H9 (cell line): ENCODE results near the gene COL18A1. TPM values are rescaled to one million over a fixed set of nuclear protein-coding genes. Genes with fewer than 3 reads are reported as not detected.
A peak's percentile ranks its signal among the peaks of the same experiment; 100 is the strongest.

Experiments used
- DNase-seq: peaks from one replicate; pipeline ENCODE4 v3.0.0-alpha.2; 2017
- H2AFZ ChIP-seq: one replicate; pipeline ENCODE4 v1.6.1; 2013; ENCODE audit warnings: mild to moderate bottlenecking, low read length, control low read depth, moderate library complexity
- H2AK5ac ChIP-seq: 2 replicates; pipeline ENCODE4 v1.6.1; 2013; ENCODE audit warnings: low read length, control low read depth, mixed read lengths; ENCODE audit not compliant: insufficient read length
- H2BK120ac ChIP-seq: one replicate; pipeline ENCODE4 v1.6.1; 2013; ENCODE audit warnings: low read depth, mild to moderate bottlenecking, low read length, control low read depth, inconsistent platforms; ENCODE audit not compliant: poor library complexity, severe bottlenecking
- H2BK12ac ChIP-seq: 2 replicates; pipeline ENCODE4 v1.6.1; 2013; ENCODE audit warnings: low read length, control low read depth, mixed read lengths, low read depth; ENCODE audit not compliant: insufficient read length
- H2BK15ac ChIP-seq: 2 replicates; pipeline ENCODE4 v1.6.1; 2013; ENCODE audit warnings: low read depth, low read length, control low read depth
- H2BK20ac ChIP-seq: one replicate; pipeline ENCODE4 v1.6.1; 2013; ENCODE audit warnings: low read depth, mild to moderate bottlenecking, low read length, control low read depth, inconsistent platforms; ENCODE audit not compliant: poor library complexity, severe bottlenecking
- H2BK5ac ChIP-seq: 2 replicates; pipeline ENCODE4 v1.6.1; 2013; ENCODE audit warnings: low read length, control low read depth, mixed read lengths; ENCODE audit not compliant: insufficient read length
- H3K14ac ChIP-seq: 2 replicates; pipeline ENCODE4 v1.6.1; 2013; ENCODE audit warnings: low read length, control low read depth; ENCODE audit not compliant: insufficient read depth
- H3K18ac ChIP-seq: 2 replicates; pipeline ENCODE4 v1.6.1; 2013; ENCODE audit warnings: low read depth, mild to moderate bottlenecking, mixed read lengths, low read length, control low read depth; ENCODE audit not compliant: insufficient read length
- H3K23ac ChIP-seq: 2 replicates; pipeline ENCODE4 v1.6.1; 2013; ENCODE audit warnings: low read length, control low read depth, mixed read lengths, low read depth; ENCODE audit not compliant: insufficient read length
- H3K23me2 ChIP-seq: 2 replicates; pipeline ENCODE4 v1.6.1; 2013; ENCODE audit warnings: low read depth, mild to moderate bottlenecking, mixed read lengths, low read length, control low read depth; ENCODE audit not compliant: insufficient read length, poor library complexity, severe bottlenecking
- H3K27ac ChIP-seq: 2 replicates; pipeline ENCODE4 v1.5.1; 2013; ENCODE audit warnings: low read length, control low read depth, mixed read lengths, low read depth; ENCODE audit not compliant: insufficient read length
- H3K27me3 ChIP-seq: 2 replicates; pipeline ENCODE4 v1.6.1; 2013; ENCODE audit warnings: low read length, control low read depth, inconsistent platforms; ENCODE audit not compliant: insufficient read depth
- H3K4ac ChIP-seq: 2 replicates; pipeline ENCODE4 v1.6.1; 2013; ENCODE audit warnings: low read depth, mild to moderate bottlenecking, control low read depth, inconsistent platforms, low read length, moderate library complexity
- H3K4me1 ChIP-seq: 2 replicates; pipeline ENCODE4 v1.6.1; 2013; ENCODE audit warnings: low read length, control low read depth, inconsistent platforms; ENCODE audit not compliant: insufficient read depth
- H3K4me2 ChIP-seq: 2 replicates; pipeline ENCODE4 v1.6.1; 2013; ENCODE audit warnings: low read length, control low read depth, mixed read lengths; ENCODE audit not compliant: insufficient read length, insufficient read depth
- H3K56ac ChIP-seq: 2 replicates; pipeline ENCODE4 v1.6.1; 2013; ENCODE audit warnings: low read depth, mild to moderate bottlenecking, mixed read lengths, low read length, control low read depth; ENCODE audit not compliant: insufficient read length
- H3K79me1 ChIP-seq: 2 replicates; pipeline ENCODE4 v1.6.1; 2013; ENCODE audit warnings: low read depth, mild to moderate bottlenecking, moderate library complexity, low read length, control low read depth, inconsistent platforms; ENCODE audit not compliant: insufficient read depth, poor library complexity, severe bottlenecking
- H3K79me2 ChIP-seq: 2 replicates; pipeline ENCODE4 v1.6.1; 2013; ENCODE audit warnings: low read length, control low read depth, inconsistent platforms; ENCODE audit not compliant: insufficient read depth
- H3K9ac ChIP-seq: 2 replicates; pipeline ENCODE4 v1.6.1; 2013; ENCODE audit warnings: low read length, control low read depth, mixed read lengths; ENCODE audit not compliant: insufficient read length; ENCODE audit errors: extremely low read depth
- H3K9me3 ChIP-seq: one replicate; pipeline ENCODE4 v1.6.1; 2013; ENCODE audit warnings: low read depth, low read length, inconsistent platforms; ENCODE audit not compliant: control insufficient read depth
- H3T11ph ChIP-seq: one replicate; pipeline ENCODE4 v1.6.1; 2013; ENCODE audit warnings: mild to moderate bottlenecking, low read length, control low read depth, inconsistent platforms
- H4K20me1 ChIP-seq: one replicate; pipeline ENCODE4 v1.6.1; 2013; ENCODE audit not compliant: control insufficient read depth, insufficient read length, insufficient read depth
- H4K5ac ChIP-seq: 2 replicates; pipeline ENCODE4 v1.6.1; 2013; ENCODE audit warnings: low read depth, mild to moderate bottlenecking, mixed read lengths, low read length, control low read depth; ENCODE audit not compliant: insufficient read length
- H4K8ac ChIP-seq: replicated peaks from 2 replicates; pipeline ENCODE4 v1.6.1; 2013; ENCODE audit warnings: low read length, control low read depth, mixed read lengths, low read depth; ENCODE audit not compliant: insufficient read length
- H4K91ac ChIP-seq: 2 replicates; pipeline ENCODE4 v1.6.1; 2013; ENCODE audit warnings: low read depth, mild to moderate bottlenecking, moderate library complexity, mixed read lengths, low read length, control low read depth; ENCODE audit not compliant: insufficient read length
- H3K27ac Mint-ChIP-seq, 3 experiments: 2 replicates in 2 of 3; 3 replicates in 1 of 3; pipeline ENCODE4 v1.8.0; 2020 to 2021; ENCODE audit warnings: mixed read lengths in 3 of 3, mild to moderate bottlenecking in 1 of 3, moderate library complexity in 1 of 3
- H3K27me3 Mint-ChIP-seq: 2 replicates; pipeline ENCODE4 v1.8.0; 2021; ENCODE audit warnings: low read depth, mild to moderate bottlenecking, moderate library complexity, mixed read lengths
- H3K36me3 Mint-ChIP-seq, 3 experiments: 2 replicates in 2 of 3; 3 replicates in 1 of 3; pipeline ENCODE4 v1.8.0; 2020 to 2021; ENCODE audit warnings: low read depth in 3 of 3, mixed read lengths in 3 of 3; ENCODE audit not compliant: insufficient read depth in 1 of 3
- H3K4me1 Mint-ChIP-seq, 2 experiments: 2 replicates each; pipeline ENCODE4 v1.8.0; 2020; ENCODE audit warnings: mixed read lengths in 2 of 2
- H3K4me3 Mint-ChIP-seq, 2 experiments: 2 replicates in 1 of 2; 3 replicates in 1 of 2; pipeline ENCODE4 v1.8.0; 2020 to 2021; ENCODE audit warnings: mild to moderate bottlenecking in 2 of 2, mixed read lengths in 2 of 2, moderate library complexity in 1 of 2
- H3K9me3 Mint-ChIP-seq, 2 experiments: 2 replicates in 1 of 2; 3 replicates in 1 of 2; pipeline ENCODE4 v1.8.0; 2020; ENCODE audit warnings: mild to moderate bottlenecking in 2 of 2, mixed read lengths in 2 of 2, moderate library complexity in 1 of 2
- CTCF ChIP-seq: fragments of 200-600 bp; sonication (generic); conservative IDR thresholded peaks from 3 replicates; pipeline ENCODE4 v1.8.0; 2021; ENCODE audit warnings: antibody characterized with exemption, mild to moderate bottlenecking
- WGBS: extraction: QIAGEN DNeasy Blood & Tissue Kit; methylation state at CpG from one replicate; pipeline ENCODE4 v1.1.7; 2013; ENCODE audit warnings: missing lambda C conversion rate, low lambda C conversion rate, mixed read lengths; ENCODE audit not compliant: insufficient read length; ENCODE audit errors: extremely low coverage; 5-methylcytosine and 5-hydroxymethylcytosine counted together
- total RNA-seq: library from RNA; stranded (reverse); gene quantifications from 2 replicates; pipeline ENCODE4 v1.2.1, GENCODE V29; 2021

The COL18A1 gene
- total RNA-seq, 1 experiment from 2014 or later: 232 TPM

- H3K36me3 Mint-ChIP-seq: no peaks in the 10 kb centered on the region
- Histone ChIP-seq H3K79me2 (no peaks in the 10 kb centered on the region), H3T11ph (no peak overlapping the region), H4K20me1 (no peaks in the 10 kb centered on the region), H3K9me3 (no peaks in the 10 kb centered on the region), H3K4ac (no peak overlapping the region), H2AK5ac (no peak overlapping the region), H3K9ac (no peak overlapping the region), H3K27ac (no peak overlapping the region), H4K8ac (no peak overlapping the region), H2BK15ac (no peak overlapping the region), H4K91ac (no peak overlapping the region), H3K4me2 (no peak overlapping the region), H2BK5ac (no peak overlapping the region), H2BK12ac (no peak overlapping the region), H3K23ac (no peak overlapping the region), H3K18ac (no peak overlapping the region), H3K23me2 (no peaks in the 10 kb centered on the region), H3K56ac (no peak overlapping the region), H4K5ac (no peak overlapping the region), H3K4me1 (no peaks in the 10 kb centered on the region), H2AFZ (no peak overlapping the region), H2BK20ac (no peak overlapping the region), H3K14ac (no peak overlapping the region), H3K79me1 (no peaks in the 10 kb centered on the region), H2BK120ac (no peak overlapping the region), H3K27me3 (no peaks in the 10 kb centered on the region)
- TF ChIP-seq CTCF: no peak
- peak overlapping the region in 1 of 3 experiments; percentile 78; a peak in 1 of 7 replicates for H3K27ac Mint-ChIP-seq
- no CpG with 5 or more reads among the region's 26 CpGs for WGBS
- H3K27me3 Mint-ChIP-seq: peaks cover 33% of the 10 kb centered on the region
- H3K9me3 Mint-ChIP-seq: no peaks in the 10 kb centered on the region
- no peaks in the 10 kb centered on the region; a peak in 1 of 4 replicates for H3K4me1 Mint-ChIP-seq
- no peak for DNase-seq
- H3K4me3 Mint-ChIP-seq: no peak overlapping the region
These were observed 11.9 kb upstream of the COL18A1 start for GRCh38 chr21:45393021-45393420.
